GM18508 (cell line): ENCODE results near the gene NIF3L1.
"Not testable (repeated sequence)": the region's sequence is repeated elsewhere in the genome, so short reads cannot be mapped to it uniquely, and the experiment has no call there.

Experiments
- ATAC-seq: cut with Tn5 transposase; IDR thresholded peaks from one replicate; pipeline ENCODE4 v1.9.1; 2021; ENCODE audit warnings: moderate number of reproducible peaks; ENCODE audit not compliant: insufficient read depth, unreplicated experiment

The NIF3L1 gene

DNA sequence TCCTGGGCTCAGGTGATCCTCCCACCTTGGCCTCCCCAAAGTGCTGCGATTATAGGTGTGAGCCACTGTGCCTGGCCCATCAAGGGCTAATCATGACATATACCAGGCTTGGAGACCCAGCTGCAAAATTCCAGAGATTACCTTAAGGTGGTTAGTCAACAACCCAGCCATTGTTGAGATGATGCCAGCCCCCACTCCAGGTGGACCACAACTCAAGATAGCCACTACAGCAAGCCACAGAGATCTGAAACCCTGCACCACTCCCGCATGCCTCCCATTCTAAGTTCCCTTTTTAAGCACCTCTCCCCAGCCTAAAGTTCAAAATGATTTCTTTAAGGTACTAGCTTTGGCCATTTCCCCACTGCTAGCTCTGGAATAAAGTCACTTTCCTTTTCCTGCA, 20.2 kb upstream of the NIF3L1 start:
- no peak for ATAC-seq

GRCh38 chr2:200871151-200871550, 18.0 kb upstream of the NIF3L1 start:
- ATAC-seq, result no peak

- ATAC-seq, result no peak
Observed at GRCh38 chr2:200873560-200873959, 15.6 kb upstream of the NIF3L1 start.

DNA sequence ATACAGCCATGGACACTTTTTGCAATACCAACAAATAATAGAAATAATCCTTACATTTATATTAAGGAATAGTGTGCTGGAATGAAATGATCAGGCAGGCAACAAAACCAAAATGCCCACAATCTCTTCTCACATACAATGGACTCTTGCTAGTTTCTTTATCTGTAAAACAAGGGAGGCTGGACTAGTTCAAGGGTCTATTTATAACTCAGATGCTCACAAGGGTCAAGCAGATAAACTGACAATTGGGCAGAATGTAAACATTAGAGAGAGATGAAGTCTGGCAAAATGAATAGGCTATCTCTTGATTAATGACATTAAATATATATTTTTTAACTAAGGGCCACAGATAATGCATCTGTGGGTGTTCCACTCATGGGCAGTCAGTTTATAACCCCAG, 11.7 kb upstream of the NIF3L1 start:
- ATAC-seq, result no peak

DNA sequence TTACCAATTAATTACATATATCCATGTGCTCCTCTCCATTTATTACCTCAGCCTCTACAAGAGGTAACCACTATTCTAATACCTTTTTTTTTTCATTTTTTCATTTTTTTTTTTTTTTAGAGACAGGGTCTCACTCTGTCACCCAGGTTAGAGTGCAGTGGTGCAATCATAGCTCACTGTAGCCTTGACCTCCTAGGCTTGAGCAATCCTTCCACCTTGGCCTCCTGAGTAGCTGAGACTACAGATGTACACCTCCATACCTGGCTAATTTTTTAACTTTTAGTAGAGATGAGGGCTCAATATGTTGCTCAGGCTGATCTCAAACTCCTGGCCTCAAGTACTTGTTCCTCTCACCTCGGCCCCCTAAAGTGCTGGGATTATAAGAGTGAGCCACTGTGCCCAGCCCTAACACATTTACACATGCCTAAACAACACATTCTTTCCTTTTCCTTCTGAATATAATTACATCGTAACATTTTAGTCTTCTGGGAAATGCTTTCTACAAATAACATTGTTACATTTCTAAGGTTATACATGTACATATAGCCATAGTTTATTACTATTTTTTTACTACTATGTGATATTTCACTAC, 10.8 kb upstream of the NIF3L1 start:
- ATAC-seq, result no peak

DNA sequence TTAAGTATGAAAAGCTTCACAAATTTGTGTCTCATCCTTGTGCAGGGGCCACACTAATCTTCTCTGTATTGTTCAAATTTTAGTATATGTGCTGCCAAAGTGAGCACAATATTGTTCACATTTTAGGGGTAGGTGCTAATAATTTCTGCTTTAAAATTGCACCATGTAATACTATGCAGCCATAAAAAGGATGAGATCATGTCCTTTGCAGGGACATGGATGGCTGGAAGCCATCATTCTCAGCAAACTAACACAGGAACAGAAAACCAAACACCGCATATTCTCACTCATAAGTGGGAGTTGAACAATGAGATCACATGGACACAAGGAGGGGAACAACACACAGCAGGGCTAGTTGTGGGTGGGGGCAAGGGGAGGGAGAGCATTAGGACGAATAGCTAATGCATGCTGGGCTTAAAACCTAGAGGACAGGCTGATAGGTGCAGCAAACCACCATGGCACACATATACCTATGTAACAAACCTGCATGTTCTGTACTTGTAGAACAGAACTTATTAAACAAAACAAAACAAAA, 7.4 kb upstream of the NIF3L1 start:
- not testable (repeated sequence) for ATAC-seq

GRCh38 chr2:200899482-200899881, 10.3 kb downstream of the NIF3L1 start:
- no peak for ATAC-seq

DNA sequence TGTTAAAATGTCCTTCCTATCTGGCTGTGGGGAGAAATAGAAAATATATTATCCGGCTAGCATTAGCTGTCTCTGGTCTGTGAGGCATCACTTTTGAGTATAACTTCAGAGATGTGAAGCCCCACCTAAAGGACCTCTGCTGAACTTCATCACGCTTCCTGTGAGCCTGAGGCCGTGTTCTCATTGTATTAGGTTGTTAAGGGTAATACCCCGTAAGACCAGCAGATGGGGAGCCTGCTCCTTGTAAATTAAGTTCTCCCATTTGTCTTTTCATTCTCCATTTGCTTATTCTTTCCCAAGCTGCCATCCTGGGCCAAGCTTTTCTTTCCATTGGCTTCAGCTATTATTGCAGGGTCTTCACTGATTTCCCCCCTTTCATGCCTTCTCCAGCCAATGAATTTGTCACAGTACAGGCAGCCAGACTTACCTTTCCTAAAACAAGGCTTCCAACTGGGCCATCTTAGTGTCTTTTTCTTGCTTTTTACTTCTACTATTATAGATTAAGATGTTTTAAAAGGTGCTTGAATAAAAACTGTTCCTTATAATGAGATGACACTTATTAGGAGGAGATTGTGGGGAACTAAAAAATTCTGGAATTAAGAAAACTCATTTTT, 12.4 kb downstream of the NIF3L1 start:
- ATAC-seq, result peak; percentile 94

DNA sequence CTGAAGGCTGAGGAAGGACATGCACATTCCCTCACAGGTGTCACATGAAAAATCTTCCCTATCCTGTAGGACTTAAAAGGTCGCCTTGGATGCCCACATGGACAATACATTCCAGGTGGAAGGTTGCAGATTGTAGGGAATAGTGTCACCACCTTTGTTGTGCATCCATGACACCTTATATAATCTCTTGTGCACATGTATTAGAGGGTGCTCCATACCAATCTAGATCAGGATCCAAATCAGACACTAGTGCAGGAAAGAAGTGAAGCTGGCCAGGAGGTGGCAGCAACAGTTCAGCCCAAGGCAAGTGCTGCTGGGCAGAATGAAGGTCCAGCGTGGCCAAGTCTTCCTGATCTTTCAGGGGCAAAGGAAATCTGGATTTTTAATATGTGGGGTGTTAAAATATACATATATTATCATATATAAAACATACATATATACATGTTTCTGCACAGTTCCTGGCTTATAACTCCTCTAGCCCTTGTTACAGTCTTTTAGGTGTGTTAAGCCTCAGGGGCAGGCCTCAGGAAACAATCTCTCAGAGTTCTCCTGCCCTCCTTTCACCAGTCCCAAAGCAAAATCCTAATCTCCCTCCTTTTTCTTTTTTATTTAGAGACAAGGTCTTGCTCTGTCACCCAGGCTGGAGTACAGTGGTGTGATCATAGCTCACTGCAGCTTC, 16.6 kb downstream of the NIF3L1 start:
- no peak for ATAC-seq

GRCh38 chr2:200909958-200910357, 20.8 kb downstream of the NIF3L1 start:
- ATAC-seq, result no peak

- ATAC-seq, result no peak
Observed at GRCh38 chr2:200913654-200914053, 24.5 kb downstream of the NIF3L1 start.

GRCh38 chr2:200922439-200922838, 33.3 kb downstream of the NIF3L1 start:
- ATAC-seq, result no peak

- no peak for ATAC-seq
Observed at GRCh38 chr2:200929334-200930249, 40.4 kb downstream of the NIF3L1 start.

DNA sequence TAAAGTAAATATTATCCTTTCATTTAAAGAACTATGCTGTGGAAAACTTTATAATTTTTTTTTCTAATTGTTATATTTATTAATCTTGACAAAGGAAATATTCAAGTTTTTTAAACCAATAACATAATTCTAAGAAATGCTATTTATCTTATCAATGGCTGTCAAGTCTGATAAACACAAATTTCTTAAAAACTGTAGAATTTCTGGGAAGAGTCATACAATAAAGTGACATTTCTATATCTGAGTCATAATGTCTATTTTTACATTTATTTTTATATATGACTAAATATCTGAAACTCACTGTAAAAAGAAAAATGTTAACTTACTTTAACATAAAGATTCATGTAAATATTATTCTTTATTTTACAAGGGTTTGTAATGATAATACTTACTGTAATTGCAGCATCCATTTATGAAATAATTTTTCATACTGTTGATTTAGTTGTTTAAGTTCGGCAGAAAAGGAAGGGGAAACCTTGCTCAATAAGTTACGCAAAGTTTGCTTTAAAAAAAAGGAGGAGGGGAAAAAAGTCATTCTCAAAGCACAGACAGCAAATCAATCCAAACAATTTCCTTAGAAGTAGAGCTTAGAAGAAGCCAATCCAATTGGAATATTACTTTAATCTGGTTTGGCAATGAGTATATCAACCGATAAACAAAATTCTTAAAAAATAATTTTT, 41.9 kb downstream of the NIF3L1 start:
- no peak for ATAC-seq

GRCh38 chr2:200939832-200940231, 50.7 kb downstream of the NIF3L1 start:
- ATAC-seq, result no peak

DNA sequence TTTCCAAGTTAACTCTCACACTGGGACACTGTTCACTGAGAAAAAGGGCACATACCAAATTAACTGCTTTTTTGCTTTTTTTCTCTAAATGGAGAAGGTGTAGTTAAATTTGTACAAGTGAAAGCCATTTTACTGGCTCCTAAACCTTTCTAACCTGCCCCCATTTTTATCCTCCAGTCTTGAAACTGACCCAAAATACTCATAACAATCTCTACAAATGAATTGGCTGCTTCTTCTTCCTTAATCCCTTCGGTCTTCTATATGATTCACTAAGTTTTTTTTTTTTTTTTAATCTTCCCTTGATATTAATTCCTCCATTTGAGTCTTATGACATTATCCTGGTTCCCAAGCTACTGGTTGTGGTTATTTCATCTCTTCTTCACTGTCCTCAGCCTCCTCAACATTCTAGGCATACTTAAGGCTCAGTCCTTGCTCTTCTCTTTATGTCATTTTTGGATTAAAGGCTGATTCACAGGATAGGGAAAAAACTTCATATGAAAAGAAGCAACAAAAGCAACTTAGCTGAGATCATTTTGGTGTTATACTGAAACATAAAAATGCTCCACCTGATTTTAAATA, 54.4 kb downstream of the NIF3L1 start:
- ATAC-seq, result no peak

- ATAC-seq, result no peak
Observed at GRCh38 chr2:200944467-200945394, 55.6 kb downstream of the NIF3L1 start.

- ATAC-seq, result no peak
Observed at GRCh38 chr2:200945395-200945729, 56.2 kb downstream of the NIF3L1 start.

- no peak for ATAC-seq
Observed at GRCh38 chr2:200950378-200950777, 61.2 kb downstream of the NIF3L1 start.
